Right lobe of liver (tissue), 4 donors: Measurements from ENCODE around the gene CDIPT.

Experiments used
- CTCF ChIP-seq, 4 donors: fragments of 200-600 bp in 3 of 4; fragments of 450-650 bp in 1 of 4; IDR thresholded peaks; one replicate each; pipeline versions ENCODE4 v1.5.1 to v1.8.0; 2016 to 2022; ENCODE audit warnings: antibody characterized with exemption in 4 of 4, mild to moderate bottlenecking in 2 of 4
- POLR2A ChIP-seq: fragments of 450-650 bp; IDR thresholded peaks from one replicate; pipeline ENCODE4 v1.6.1; 2017; ENCODE audit warnings: antibody characterized with exemption, mild to moderate bottlenecking
- donor health status: DM: no; HTN: no; CAD: no.
- donor health status: DM: no; HTN: no; CAD: no.
- donor health status: DM: no; HTN: yes; CAD: no.

- TF ChIP-seq POLR2A (no peak), CTCF (IDR thresholded peaks at IDR 0.05) (no peak)
Measured at GRCh38 chr16:29819506-29819905, 43.5 kb downstream of the CDIPT start.
